GM08714 (cell line): ENCODE results near the gene CARD9.
A peak's percentile ranks its signal among the peaks of the same experiment; 100 is the strongest.

Source experiments
- H3K4me3 ChIP-seq: fragments of 200-500 bp; sonication (Bioruptor generic); 2 replicates; pipeline ENCODE4 v1.5.1; 2014; ENCODE audit warnings: mild to moderate bottlenecking, low read length, inconsistent platforms
- ZNF274 ChIP-seq: IDR thresholded peaks from 2 replicates; pipeline ENCODE4 v1.6.1; 2012; ENCODE audit warnings: mild to moderate bottlenecking, low read depth, low read length

CARD9 gene

DNA sequence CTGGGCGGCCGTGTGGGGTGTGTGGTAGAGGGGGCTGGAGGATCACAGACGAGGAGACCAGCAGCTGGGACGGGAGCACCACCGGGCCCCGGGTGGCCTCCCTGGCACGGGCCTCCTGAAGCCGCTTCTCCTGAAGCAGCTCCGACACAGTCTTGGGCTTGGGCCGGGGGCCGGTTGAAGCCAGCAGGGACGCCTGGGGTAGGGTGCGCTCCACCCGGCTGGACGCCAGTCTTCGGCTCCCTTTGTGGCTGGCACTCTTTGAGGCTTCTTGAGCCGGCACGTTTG is 5.5 kb upstream of the CARD9 start:
- no peak for TF ChIP-seq ZNF274
- H3K4me3 ChIP-seq, result no peak overlapping the region

GRCh38 chr9:136378170-136379002 is 4.9 kb upstream of the CARD9 start:
- no peak for TF ChIP-seq ZNF274
- no peak overlapping the region for H3K4me3 ChIP-seq

DNA sequence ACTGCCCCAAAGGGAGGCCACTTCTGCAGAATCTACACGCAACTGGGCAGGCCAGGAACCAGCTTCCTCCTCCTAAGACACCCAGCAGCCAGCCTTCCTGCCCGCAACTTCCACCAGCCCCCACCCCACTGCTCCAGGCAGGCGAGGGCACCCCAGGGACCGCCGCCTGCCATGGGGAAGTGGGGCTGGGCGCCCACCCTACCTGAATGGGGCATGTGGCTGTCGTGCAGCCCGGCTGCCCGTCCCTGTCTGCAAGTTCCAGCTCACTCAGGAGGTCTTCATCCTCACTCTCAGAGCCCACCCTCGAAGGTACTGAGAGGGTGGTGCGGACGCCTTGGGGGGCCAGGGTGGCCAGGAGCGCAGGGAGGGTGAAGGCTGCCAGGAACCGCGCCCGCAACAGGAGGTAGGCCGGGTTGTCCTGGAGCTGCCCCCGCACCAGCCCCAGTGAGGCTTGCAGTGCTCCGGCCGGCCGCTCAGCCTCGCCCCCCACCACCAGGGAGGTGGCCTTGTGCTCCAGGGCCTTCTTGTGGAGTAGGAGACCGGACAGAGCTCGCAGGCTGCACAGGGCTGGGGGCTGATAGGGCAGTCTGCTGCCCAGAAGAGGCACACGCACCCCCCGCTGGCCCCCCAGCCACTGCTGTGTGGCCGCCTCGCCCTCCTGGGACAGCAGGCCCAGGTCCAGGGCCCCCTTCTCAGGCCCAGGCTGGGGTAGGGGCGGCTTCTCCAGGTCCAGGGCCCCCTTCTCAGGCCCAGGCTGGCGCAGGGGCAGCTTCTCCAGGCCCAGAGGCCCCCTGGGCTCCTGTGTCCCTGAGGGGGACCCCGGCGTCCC is 4.1 kb upstream of the CARD9 start:
- no peak for TF ChIP-seq ZNF274

DNA sequence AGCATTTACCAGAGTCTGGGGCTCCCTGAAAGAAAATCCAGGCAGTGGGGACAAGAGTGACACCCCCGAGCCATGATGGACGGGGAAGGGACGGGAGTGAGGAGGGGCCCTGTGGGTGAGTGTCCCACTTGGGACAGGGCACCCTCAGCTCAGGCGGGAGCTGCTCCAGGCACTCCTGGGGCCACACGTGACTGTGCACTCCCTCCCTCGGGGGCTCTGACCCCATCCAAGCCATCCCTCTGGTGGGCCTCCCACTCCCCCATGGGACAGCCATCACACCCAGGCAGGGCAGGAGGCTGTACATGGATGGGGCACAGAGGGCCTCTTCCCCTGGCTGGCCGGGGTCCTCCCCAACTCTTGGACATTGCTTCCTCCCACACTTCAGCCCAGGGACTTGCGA is 3.0 kb upstream of the CARD9 start:
- TF ChIP-seq ZNF274, result no peak

More for the DNA sequence above, 4.1 kb upstream of the CARD9 start:
- H3K4me3 ChIP-seq, result no peak overlapping the region

DNA sequence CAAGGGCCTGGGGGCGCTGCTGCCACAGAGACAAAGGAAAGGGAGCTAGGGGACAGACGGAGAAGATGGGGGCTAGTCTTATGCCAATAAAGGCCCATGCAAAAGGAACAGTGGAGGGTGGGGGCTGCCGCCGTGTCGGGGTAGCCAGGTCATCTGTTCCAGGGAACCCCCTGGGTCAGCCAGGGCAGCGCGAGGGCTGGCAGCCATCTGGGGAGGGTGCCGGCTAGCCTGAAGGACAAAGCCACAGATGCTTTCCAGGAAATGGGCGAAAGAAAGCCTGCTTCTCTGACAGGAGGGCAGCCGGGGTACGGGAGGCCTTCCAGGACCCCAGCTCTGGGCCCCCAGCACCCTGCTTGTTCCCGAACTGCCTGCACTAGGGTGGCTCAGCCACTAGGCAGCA is 1.6 kb upstream of the CARD9 start:
- TF ChIP-seq ZNF274, result no peak
- H3K4me3 ChIP-seq, result no peak overlapping the region

More for the DNA sequence above, 3.0 kb upstream of the CARD9 start:
- no peak overlapping the region for H3K4me3 ChIP-seq

DNA sequence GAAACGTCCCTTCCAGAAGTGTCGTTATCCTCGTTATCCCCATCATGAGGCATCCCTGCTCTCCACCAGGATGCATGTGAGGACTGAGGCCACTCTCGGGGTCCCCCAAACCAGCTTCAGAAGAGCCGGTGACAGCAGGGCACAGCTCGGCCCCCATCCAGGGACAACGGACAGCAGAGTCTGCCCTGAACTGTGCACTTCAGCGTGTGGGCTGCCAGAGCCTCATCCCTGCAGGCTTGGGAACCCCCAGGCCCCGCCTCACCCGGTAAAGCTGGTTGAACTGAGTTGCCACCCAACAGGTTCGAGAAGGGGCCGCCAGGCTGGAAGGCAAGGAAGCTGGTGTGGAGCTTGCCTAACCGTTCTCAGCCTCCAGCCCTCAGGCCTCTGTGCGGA is 710 bp upstream of the CARD9 start:
- no peak for TF ChIP-seq ZNF274
- no peak overlapping the region for H3K4me3 ChIP-seq

- TF ChIP-seq ZNF274, result no peak
- peak overlapping the region; percentile 26; the same call in 1 of the 2 replicates for H3K4me3 ChIP-seq
Observed at GRCh38 chr9:136372561-136373299, 739 bp downstream of the CARD9 start.

DNA sequence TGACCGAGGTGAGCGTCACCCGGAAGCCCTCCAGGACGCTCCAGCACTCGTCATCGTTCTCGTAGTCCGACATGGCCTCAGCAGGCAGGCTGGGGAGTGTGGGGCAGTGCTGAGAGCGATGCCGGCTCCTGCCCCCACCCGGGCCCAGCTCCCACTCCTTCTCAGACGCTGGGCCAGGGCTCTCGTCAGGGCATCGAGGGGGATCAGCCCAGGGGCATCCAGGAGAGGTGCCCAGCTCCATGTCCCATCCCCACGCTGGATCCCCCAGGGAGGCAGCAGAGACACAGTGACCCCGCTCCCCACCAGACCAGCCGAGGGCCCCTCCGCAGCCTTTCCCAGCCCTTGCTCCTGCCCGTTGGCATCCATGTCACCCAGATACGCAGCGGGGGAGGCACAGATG is 1.5 kb downstream of the CARD9 start:
- no peak overlapping the region; the same call in 1 of the 2 replicates for H3K4me3 ChIP-seq
- TF ChIP-seq ZNF274, result no peak

DNA sequence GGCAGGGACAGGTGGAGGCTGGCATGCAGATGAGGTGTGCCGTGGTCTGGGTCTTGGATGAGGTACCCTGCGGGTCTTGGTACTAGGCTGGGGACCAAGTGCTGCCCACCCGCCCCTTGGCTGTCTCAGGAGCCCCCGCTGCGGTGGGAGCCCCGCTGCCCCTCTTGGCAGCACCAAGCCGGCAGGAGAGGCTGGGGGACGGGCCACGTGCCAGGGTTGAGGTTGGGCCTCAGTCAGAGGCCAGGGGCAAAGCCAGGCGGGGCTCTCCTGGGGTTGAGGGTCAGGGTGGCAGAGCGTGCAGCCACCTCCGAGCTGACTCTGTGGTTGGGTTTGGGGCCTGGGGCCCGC is 2.0 kb downstream of the CARD9 start:
- no peak overlapping the region for H3K4me3 ChIP-seq
- TF ChIP-seq ZNF274, result no peak

DNA sequence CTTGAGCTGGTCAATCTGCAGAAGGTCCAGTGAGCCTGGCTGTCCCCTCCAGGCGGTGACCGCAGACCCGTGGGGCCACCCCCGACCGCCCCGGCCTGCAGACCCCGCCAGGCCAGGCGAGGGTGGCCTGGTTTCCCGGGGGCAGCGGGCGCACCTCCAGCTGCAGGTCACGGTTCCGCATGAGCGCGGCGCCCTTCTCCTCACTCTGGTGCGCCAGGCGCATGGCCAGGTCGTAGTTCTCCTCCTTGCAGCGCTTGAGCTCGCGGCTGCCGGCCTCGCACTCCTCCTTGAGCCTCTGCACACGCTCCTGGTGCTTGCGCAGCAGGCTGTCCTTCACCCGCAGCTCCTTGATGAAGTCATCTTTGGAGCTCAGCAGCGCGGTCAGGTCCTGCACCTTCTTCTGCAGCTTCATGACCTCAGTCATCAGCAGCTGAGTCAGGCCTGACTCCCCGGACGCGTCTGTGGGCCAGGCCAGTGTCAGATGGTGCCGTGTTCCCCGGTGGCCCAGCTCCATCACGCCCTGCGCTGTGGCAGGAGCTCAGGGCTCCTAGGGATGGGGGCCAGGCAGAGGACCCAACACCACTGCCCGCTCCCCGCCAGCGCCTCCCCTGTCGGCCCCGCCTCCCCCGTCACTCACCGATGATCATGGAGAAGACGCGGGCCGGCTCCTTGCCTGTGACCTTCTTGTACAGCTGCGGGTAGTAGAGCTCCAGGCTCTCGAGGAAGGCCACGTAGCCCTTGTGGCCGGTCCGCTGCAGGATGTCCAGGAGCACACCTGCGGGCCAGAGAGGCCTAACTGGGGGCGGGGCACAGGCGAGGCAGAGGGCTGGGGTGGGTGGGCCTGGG is 2.6 kb downstream of the CARD9 start:
- H3K4me3 ChIP-seq, result no peak overlapping the region
- TF ChIP-seq ZNF274, result no peak

GRCh38 chr9:136370037-136370436 is 3.4 kb downstream of the CARD9 start:
- no peak for TF ChIP-seq ZNF274

GRCh38 chr9:136368190-136368589 is 5.3 kb downstream of the CARD9 start:
- no peak for TF ChIP-seq ZNF274
- H3K4me3 ChIP-seq, result no peak overlapping the region

More at GRCh38 chr9:136370037-136370436, 3.4 kb downstream of the CARD9 start:
- H3K4me3 ChIP-seq, result no peak overlapping the region

DNA sequence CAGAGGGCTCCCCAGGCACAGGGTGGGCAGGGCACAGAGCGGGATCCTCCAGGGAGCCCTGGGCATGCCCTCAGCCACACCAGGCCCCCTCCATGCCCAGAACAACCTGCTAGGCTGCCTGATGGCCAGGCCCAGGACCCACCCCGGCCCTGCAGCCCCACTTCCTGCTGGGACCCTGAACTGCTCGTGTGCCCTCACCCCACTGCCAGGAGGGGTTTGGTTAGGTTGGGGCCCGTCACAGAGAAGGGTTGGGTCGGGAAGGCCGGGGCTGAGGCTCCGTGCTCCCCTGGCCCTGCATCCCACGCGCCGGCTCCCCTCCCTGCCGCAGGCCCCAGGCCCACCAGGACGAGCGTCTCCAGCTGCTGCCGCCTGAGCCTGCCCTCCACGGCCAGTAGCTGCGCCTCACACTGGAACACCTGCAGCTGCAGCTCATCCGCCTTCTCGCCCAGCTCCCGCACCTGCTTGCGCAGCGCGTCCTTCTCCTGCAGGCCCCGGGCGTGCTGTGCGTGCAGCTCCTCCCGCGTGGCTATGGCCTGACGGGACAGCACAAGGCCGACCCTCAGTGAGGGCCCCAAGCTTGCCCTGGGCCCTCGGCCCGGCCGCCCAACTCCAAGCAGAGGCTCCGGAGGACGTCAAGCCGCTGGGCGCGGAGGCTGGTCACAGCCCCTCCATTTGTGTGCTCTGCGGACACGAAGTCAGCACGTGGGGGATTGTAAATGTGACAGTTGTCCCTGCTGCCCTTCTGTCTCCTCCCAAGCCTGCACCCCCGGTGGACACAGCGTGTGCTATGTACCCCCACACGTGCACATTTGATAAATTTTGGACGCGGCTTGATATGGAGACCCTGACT is 5.9 kb downstream of the CARD9 start:
- TF ChIP-seq ZNF274, result no peak

More for the DNA sequence above, 5.9 kb downstream of the CARD9 start:
- no peak overlapping the region for H3K4me3 ChIP-seq
